ENCODE measurements around the gene GPBAR1.

The GPBAR1 gene

GRCh38 chr2:218244204-218244603 lies 16.6 kb upstream of the GPBAR1 start:
- DNase-seq (ENCODE audit: low spot score) (no peak), FAIRE-seq (no peak)

- FAIRE-seq = no peak
These were observed 16.1 kb upstream of the GPBAR1 start for GRCh38 chr2:218244665-218245064.

GRCh38 chr2:218245214-218245613 lies 15.6 kb upstream of the GPBAR1 start:
- FAIRE-seq (peak; percentile 4), DNase-seq (ENCODE audit: low spot score) (peak; percentile 18)

More at GRCh38 chr2:218244665-218245064, 16.1 kb upstream of the GPBAR1 start:
- DNase-seq (ENCODE audit: low spot score) = no peak

GRCh38 chr2:218249691-218250090 lies 11.1 kb upstream of the GPBAR1 start:
- FAIRE-seq = no peak

GRCh38 chr2:218252509-218253231 lies 8.1 kb upstream of the GPBAR1 start:
- DNase-seq (ENCODE audit: low spot score) = no peak
- no peak for FAIRE-seq

More at GRCh38 chr2:218249691-218250090, 11.1 kb upstream of the GPBAR1 start:
- DNase-seq (ENCODE audit: low spot score) = no peak

GRCh38 chr2:218253232-218253625 lies 7.6 kb upstream of the GPBAR1 start:
- FAIRE-seq (no peak), DNase-seq (ENCODE audit: low spot score) (no peak)

- no peak for FAIRE-seq
- peak; percentile 23 for DNase-seq (ENCODE audit: low spot score)
These were observed 5.4 kb upstream of the GPBAR1 start for GRCh38 chr2:218255446-218255845.

- DNase-seq (ENCODE audit: low spot score) (no peak), FAIRE-seq (no peak)
These were observed 4.0 kb upstream of the GPBAR1 start for GRCh38 chr2:218256612-218257350.

GRCh38 chr2:218257390-218257981 lies 3.3 kb upstream of the GPBAR1 start:
- FAIRE-seq (no peak), DNase-seq (ENCODE audit: low spot score) (no peak)

- DNase-seq (ENCODE audit: low spot score) = no peak
- no peak for FAIRE-seq
These were observed 1.5 kb upstream of the GPBAR1 start for GRCh38 chr2:218259099-218259961.

GRCh38 chr2:218260166-218260565 lies 649 bp upstream of the GPBAR1 start:
- no peak for DNase-seq (ENCODE audit: low spot score)
- no peak for FAIRE-seq

- FAIRE-seq (no peak), DNase-seq (ENCODE audit: low spot score) (no peak)
These were observed 815 bp downstream of the GPBAR1 start for GRCh38 chr2:218261423-218262236.

- FAIRE-seq (no peak), DNase-seq (ENCODE audit: low spot score) (no peak)
These were observed 1.4 kb downstream of the GPBAR1 start for GRCh38 chr2:218262237-218262600.

GRCh38 chr2:218262631-218263586 lies 2.1 kb downstream of the GPBAR1 start:
- no peak for FAIRE-seq

GRCh38 chr2:218263817-218264641 lies 3.2 kb downstream of the GPBAR1 start:
- FAIRE-seq (no peak), DNase-seq (ENCODE audit: low spot score) (no peak)

More at GRCh38 chr2:218262631-218263586, 2.1 kb downstream of the GPBAR1 start:
- no peak for DNase-seq (ENCODE audit: low spot score)

GRCh38 chr2:218264773-218265561 lies 4.2 kb downstream of the GPBAR1 start:
- FAIRE-seq (no peak), DNase-seq (ENCODE audit: low spot score) (no peak)

GRCh38 chr2:218265626-218266025 lies 4.8 kb downstream of the GPBAR1 start:
- FAIRE-seq (no peak), DNase-seq (ENCODE audit: low spot score) (no peak)
